Karpas-422 (cell line): Measurements from ENCODE around the gene UBN1. TPM values are rescaled to one million over a fixed set of nuclear protein-coding genes. Genes with fewer than 3 reads are reported as not detected.

Source experiments
- DNase-seq: peaks from one replicate; pipeline ENCODE4 v3.0.0-alpha.2; 2015
- H2AFZ ChIP-seq: fragments of 200-600 bp; sonication (generic); 2 replicates; pipeline ENCODE4 v1.6.1; 2014; ENCODE audit warnings: antibody characterized with exemption, low read length, mixed read lengths
- H3K27ac ChIP-seq: fragments of 200-600 bp; sonication (generic); 2 replicates; pipeline ENCODE4 v1.5.1; 2014; ENCODE audit warnings: mild to moderate bottlenecking, low read length, moderate library complexity
- H3K27me3 ChIP-seq: fragments of 200-600 bp; sonication (generic); 2 replicates; pipeline ENCODE4 v1.6.1; 2014; ENCODE audit warnings: low read length, mixed read lengths
- H3K36me3 ChIP-seq: fragments of 200-600 bp; sonication (generic); 2 replicates; pipeline ENCODE4 v1.6.1; 2014; ENCODE audit warnings: low read length, mixed read lengths; ENCODE audit not compliant: insufficient read depth
- H3K4me1 ChIP-seq: fragments of 200-600 bp; sonication (generic); 2 replicates; pipeline ENCODE4 v1.6.1; 2014; ENCODE audit warnings: mild to moderate bottlenecking, low read length, mixed read lengths
- H3K4me2 ChIP-seq: fragments of 200-600 bp; sonication (generic); 2 replicates; pipeline ENCODE4 v1.6.1; 2014; ENCODE audit warnings: low read length, low read depth, mild to moderate bottlenecking; ENCODE audit not compliant: poor library complexity, severe bottlenecking
- H3K4me3 ChIP-seq: fragments of 200-600 bp; sonication (generic); 2 replicates; pipeline ENCODE4 v1.5.1; 2014; ENCODE audit warnings: mild to moderate bottlenecking, antibody characterized with exemption, low read length, mixed read lengths
- H3K79me2 ChIP-seq: fragments of 200-600 bp; sonication (generic); 2 replicates; pipeline ENCODE4 v1.6.1; 2014; ENCODE audit warnings: mild to moderate bottlenecking, low read length, mixed read lengths
- H3K9ac ChIP-seq: fragments of 200-600 bp; sonication (generic); 2 replicates; pipeline ENCODE4 v1.6.0; 2014; ENCODE audit warnings: low read length
- H3K9me2 ChIP-seq: fragments of 200-600 bp; sonication (generic), shearing (Covaris generic); replicated peaks from 2 replicates; pipeline ENCODE4 v1.6.0; 2014; ENCODE audit warnings: mild to moderate bottlenecking, low read length, moderate library complexity; ENCODE audit not compliant: insufficient read depth
- H3K9me3 ChIP-seq: fragments of 300-700, 200-600 bp; sonication (generic); 2 replicates; pipeline ENCODE4 v1.6.1; 2014; ENCODE audit warnings: low read length, mixed read lengths
- H4K20me1 ChIP-seq: fragments of 200-600 bp; sonication (generic); 2 replicates; pipeline ENCODE4 v1.6.1; 2014; ENCODE audit warnings: mild to moderate bottlenecking, antibody characterized with exemption, low read length, low read depth; ENCODE audit not compliant: insufficient read depth
- total RNA-seq: library from RNA; depleted of rRNA; stranded (reverse); fragments of >200 nt; shearing (Covaris generic); gene quantifications from 2 replicates; pipeline ENCODE4 v1.2.3, GENCODE V29; 2014; ENCODE audit warnings: low replicate concordance

UBN1 gene
- total RNA-seq, 1 experiment from 2014 or later, result 21.7 TPM

DNA sequence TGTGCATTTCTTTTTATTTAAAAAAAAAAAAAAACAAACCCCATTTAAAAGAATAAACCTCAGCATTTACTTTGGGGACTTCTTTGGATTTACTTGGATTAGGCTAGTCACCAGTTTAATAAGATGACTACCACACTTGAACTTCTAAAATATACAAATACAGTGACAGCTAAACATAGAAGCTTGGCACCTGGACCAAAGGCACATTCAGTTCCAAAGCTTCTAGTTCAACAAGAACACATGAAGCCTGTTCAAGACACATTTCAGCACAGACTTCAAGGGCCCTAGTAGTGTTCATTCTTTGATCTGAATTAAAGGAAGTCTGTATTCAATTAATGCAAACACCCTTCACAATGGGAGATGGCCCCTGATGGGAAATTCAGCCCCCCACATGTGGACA lies 33.2 kb upstream of the UBN1 start:
- Histone ChIP-seq H4K20me1 (no peaks in the 10 kb centered on the region), H3K79me2 (no peaks in the 10 kb centered on the region), H3K4me3 (no peak overlapping the region), H3K9ac (no peak overlapping the region), H3K27ac (no peak overlapping the region), H3K4me2 (no peak overlapping the region), H3K27me3 (no peaks in the 10 kb centered on the region), H3K9me3 (no peaks in the 10 kb centered on the region), H2AFZ (no peak overlapping the region), H3K36me3 (peaks cover 26% of the 10 kb centered on the region), H3K4me1 (no peaks in the 10 kb centered on the region), H3K9me2 (no peaks in the 10 kb centered on the region)
- DNase-seq, result no peak

DNA sequence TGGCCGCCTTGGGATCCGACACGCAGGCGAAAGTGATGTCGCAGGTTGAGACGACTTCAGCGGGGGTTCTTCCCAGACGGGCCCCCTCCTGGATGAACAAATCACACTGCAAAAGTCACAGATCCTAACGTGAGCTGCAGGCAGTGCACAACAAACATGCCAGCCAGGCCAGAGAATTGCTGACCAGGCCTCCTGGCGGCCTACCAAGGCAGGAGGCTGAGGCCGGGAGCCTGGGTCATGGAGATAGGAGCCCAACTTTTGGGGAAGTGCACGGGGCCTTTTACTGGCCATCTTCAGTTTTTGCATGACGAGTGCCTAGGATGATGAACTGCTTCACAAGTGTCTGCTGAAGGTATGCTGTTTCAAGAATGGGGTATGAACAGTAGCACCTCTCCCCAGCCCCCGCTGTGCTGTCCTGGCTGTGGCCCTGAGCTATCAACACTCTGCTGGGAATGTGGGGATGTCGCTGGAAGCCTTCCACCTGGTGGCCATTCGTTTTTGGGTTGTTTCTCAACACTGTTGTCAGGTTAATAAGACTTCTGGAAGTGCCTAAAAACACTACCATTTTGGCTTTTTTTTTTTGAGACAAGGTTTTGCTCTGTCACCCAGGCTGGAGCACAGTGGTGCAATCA lies 32.6 kb upstream of the UBN1 start:
- Histone ChIP-seq H3K9me2 (no peaks in the 10 kb centered on the region), H3K27ac (no peak overlapping the region), H3K36me3 (peaks cover 29% of the 10 kb centered on the region), H3K4me2 (no peak overlapping the region), H3K79me2 (no peaks in the 10 kb centered on the region), H4K20me1 (no peaks in the 10 kb centered on the region), H3K9ac (no peak overlapping the region), H3K9me3 (no peaks in the 10 kb centered on the region), H3K27me3 (no peaks in the 10 kb centered on the region), H3K4me3 (no peak overlapping the region), H2AFZ (no peak overlapping the region), H3K4me1 (no peaks in the 10 kb centered on the region)
- DNase-seq, result no peak

DNA sequence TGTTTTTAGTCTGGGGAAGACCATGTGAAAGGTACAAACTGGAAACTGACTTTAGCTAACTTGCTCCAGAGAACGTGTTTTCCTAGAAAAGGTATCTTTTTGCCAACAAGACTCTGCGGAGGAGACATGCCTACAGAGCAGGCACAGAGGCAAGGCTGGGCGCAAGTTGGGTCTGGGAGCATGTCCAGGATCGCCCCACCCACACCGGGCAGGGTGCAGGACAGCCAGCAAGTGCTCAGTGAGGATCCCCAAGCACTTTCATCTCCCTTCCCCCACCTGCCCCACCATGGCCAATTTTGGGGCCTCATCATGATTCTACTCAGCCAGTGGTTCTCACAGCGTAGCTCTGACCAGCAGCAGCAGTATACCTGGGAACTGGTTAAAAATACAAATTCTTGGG lies 26.6 kb upstream of the UBN1 start:
- no peak overlapping the region for H3K4me3 ChIP-seq
- no peaks in the 10 kb centered on the region for H3K27me3 ChIP-seq
- no peak overlapping the region for H2AFZ ChIP-seq
- H3K79me2 ChIP-seq, result no peaks in the 10 kb centered on the region
- DNase-seq, result no peak
- no peak overlapping the region for H3K4me2 ChIP-seq
- H3K9me2 ChIP-seq, result no peaks in the 10 kb centered on the region
- H3K27ac ChIP-seq, result no peak overlapping the region
- peaks cover 40% of the 10 kb centered on the region for H3K36me3 ChIP-seq
- no peak overlapping the region for H3K9ac ChIP-seq
- no peaks in the 10 kb centered on the region for H3K9me3 ChIP-seq
- H3K4me1 ChIP-seq, result no peaks in the 10 kb centered on the region
- H4K20me1 ChIP-seq, result no peaks in the 10 kb centered on the region

DNA sequence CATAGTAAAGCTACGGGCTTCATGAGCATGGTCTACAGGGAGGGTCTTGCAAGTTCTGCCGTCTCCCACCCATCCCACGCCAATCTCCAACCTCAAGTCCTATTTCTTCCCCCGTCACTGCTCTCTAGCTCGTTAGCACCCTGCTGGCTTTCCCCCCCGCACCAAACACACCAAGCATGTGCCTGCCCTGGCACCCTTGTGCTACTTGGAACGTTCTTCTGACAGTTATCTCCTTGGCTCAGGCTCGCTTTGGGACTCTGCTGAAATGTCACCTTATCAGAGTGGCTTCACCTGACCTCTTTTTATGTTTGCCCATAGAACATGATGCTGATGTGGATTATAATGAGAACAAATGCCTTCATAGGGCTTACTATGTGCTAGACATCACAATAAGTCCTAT lies 22.1 kb upstream of the UBN1 start:
- Histone ChIP-seq H3K36me3 (peaks cover 41% of the 10 kb centered on the region), H4K20me1 (no peaks in the 10 kb centered on the region), H3K79me2 (no peaks in the 10 kb centered on the region), H3K4me3 (no peak overlapping the region), H2AFZ (no peak overlapping the region), H3K9ac (no peak overlapping the region), H3K4me1 (no peaks in the 10 kb centered on the region), H3K27ac (no peak overlapping the region), H3K9me2 (no peaks in the 10 kb centered on the region), H3K9me3 (no peaks in the 10 kb centered on the region), H3K4me2 (no peak overlapping the region), H3K27me3 (no peaks in the 10 kb centered on the region)
- DNase-seq, result no peak

DNA sequence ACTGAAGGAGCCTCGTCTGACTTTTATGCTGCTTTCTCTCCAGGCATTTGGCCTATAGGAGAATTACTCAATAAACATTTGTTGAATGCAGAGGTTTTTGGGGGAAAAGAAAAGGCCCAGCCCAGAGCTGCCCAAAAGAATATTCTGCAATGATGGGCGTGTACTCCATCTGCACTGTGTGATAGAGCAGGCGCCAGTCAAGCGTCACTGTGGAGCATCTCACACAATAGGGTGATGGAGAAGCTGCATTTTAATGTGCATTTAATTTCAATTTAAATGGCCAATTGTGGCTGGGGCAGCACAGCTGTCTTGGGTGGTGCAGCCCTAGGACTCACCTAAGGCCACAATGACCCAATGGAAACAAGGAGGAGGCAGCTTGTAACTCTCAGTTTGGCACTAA lies 20.8 kb upstream of the UBN1 start:
- Histone ChIP-seq H3K4me1 (no peaks in the 10 kb centered on the region), H3K9me2 (no peaks in the 10 kb centered on the region), H2AFZ (no peak overlapping the region), H3K9ac (no peak overlapping the region), H3K79me2 (no peaks in the 10 kb centered on the region), H3K36me3 (peaks cover 36% of the 10 kb centered on the region), H3K27ac (no peak overlapping the region), H3K4me3 (no peak overlapping the region), H3K9me3 (no peaks in the 10 kb centered on the region), H4K20me1 (no peaks in the 10 kb centered on the region), H3K4me2 (no peak overlapping the region), H3K27me3 (no peaks in the 10 kb centered on the region)
- DNase-seq, result no peak

DNA sequence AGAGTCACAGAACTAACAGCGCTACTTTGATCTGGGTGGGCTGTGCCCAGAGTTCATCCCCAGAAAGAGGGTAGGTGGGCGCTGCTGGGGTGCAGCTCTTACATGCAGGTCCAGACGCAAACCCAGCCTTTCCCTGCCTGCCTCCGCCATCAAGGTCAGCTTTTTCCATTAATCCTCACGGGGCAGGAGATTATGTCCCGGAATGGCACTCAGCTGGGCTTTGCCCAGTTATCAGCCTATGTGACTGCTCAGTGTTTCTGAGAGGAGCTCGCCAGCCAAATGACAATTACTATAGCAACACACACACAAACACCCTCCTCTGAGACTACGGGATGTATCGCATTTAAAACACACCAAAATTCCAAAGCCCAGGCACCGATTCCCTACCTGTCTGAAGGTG lies 20.3 kb upstream of the UBN1 start:
- H4K20me1 ChIP-seq, result no peaks in the 10 kb centered on the region
- peaks cover 35% of the 10 kb centered on the region for H3K36me3 ChIP-seq
- H3K27me3 ChIP-seq, result no peaks in the 10 kb centered on the region
- no peak overlapping the region for H3K27ac ChIP-seq
- H3K79me2 ChIP-seq, result no peaks in the 10 kb centered on the region
- H3K4me2 ChIP-seq, result no peak overlapping the region
- DNase-seq, result no peak
- H3K9me3 ChIP-seq, result no peaks in the 10 kb centered on the region
- H3K9ac ChIP-seq, result no peak overlapping the region
- no peak overlapping the region for H2AFZ ChIP-seq
- no peak overlapping the region for H3K4me3 ChIP-seq
- no peaks in the 10 kb centered on the region for H3K4me1 ChIP-seq
- H3K9me2 ChIP-seq, result no peaks in the 10 kb centered on the region

DNA sequence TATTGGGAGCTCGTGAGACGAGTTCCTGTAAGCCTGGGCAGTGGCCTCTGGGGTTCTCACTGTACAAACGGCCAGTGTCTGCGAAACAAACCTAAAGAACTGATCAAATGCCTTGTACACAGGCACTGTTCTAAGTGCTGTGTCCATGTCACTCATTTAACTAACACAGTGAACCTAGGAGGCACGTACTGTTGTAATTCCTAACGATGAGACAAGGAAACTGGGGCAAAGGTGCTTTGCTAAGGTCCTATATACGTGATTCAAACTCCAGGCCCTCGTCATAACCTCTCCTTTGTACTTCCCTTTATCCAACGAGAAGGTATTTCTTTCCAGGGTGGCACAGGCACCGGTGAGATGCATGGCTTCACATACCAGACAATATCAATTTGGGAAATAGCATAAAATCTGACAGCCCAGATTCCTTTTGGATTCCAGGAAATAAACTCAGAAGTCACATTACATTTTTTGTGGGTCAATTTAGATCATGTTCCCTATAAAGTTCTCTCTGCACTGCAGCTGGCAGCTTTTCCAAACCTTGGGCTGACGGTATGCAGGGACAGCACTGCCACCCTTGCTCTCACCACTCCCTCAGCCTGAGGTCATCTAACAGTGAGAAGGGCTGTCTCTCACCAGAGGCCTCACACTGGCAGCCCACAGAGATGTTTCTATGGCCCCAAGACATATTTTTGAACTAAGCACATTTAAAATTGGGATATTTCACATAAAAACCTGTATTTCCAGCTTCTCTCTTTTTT lies 18.5 kb upstream of the UBN1 start:
- Histone ChIP-seq H3K9ac (no peak overlapping the region), H3K4me3 (no peak overlapping the region), H3K27ac (no peak overlapping the region), H3K27me3 (no peaks in the 10 kb centered on the region), H3K9me2 (no peaks in the 10 kb centered on the region), H3K36me3 (peaks cover 42% of the 10 kb centered on the region), H3K9me3 (no peaks in the 10 kb centered on the region), H2AFZ (no peak overlapping the region), H3K4me1 (no peaks in the 10 kb centered on the region), H4K20me1 (0 out of 2 replicates have a peak, but pooled peaks cover 6% of the 10 kb centered on the region), H3K4me2 (no peak overlapping the region), H3K79me2 (peaks cover 5% of the 10 kb centered on the region)
- DNase-seq, result no peak

DNA sequence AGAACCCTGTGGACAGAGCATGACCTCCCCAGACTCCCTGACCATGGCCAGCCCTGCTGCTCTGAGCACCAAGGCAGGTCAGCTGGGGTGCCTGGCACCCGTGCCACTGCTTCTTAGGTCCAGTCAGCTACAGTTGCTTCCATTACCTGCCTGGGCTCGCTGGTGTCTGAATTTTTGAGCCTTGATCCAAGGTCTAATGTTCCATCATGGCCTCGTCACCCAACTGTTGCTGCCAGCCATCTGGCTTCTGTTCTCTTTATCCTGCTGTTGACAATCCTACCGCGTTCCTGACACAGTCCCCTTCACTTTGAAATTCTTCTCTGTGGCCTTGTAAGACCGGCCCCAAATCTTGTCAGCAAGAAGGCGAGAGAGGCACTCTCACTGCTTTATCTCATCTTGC lies 16.9 kb upstream of the UBN1 start:
- Histone ChIP-seq H4K20me1 (0 out of 2 replicates have a peak, but pooled peaks cover 6% of the 10 kb centered on the region), H2AFZ (no peak overlapping the region), H3K9ac (no peak overlapping the region), H3K4me3 (no peak overlapping the region), H3K9me3 (no peaks in the 10 kb centered on the region), H3K27ac (no peak overlapping the region), H3K27me3 (no peaks in the 10 kb centered on the region), H3K4me2 (no peak overlapping the region), H3K36me3 (peaks cover 47% of the 10 kb centered on the region), H3K4me1 (no peaks in the 10 kb centered on the region), H3K9me2 (no peaks in the 10 kb centered on the region), H3K79me2 (peaks cover 19% of the 10 kb centered on the region)
- no peak for DNase-seq
